Neural cell (in vitro differentiated cells): ENCODE data around the gene ITPR3.

Source experiments
- EP300 ChIP-seq: fragments of 450-650 bp; conservative IDR thresholded peaks from 2 replicates; pipeline ENCODE4 v1.6.1; 2014; ENCODE audit warnings: antibody characterized with exemption, mild to moderate bottlenecking, moderate library complexity; ENCODE audit not compliant: poor library complexity, severe bottlenecking
- EZH2 ChIP-seq: fragments of 200-600, 300-800 bp; shearing (Covaris generic), sonication (generic); IDR thresholded peaks from 2 replicates; pipeline ENCODE4 v1.6.1; 2014; ENCODE audit warnings: antibody characterized with exemption, low read length, borderline replicate concordance, mild to moderate bottlenecking; ENCODE audit not compliant: insufficient read depth, poor library complexity, severe bottlenecking
- POLR2AphosphoS5 ChIP-seq: IDR thresholded peaks from 2 replicates; pipeline ENCODE4 v1.6.1; 2012
- RAD21 ChIP-seq: fragments of 450-650 bp; conservative IDR thresholded peaks from 2 replicates; pipeline ENCODE4 v1.6.1; 2014; ENCODE audit warnings: antibody characterized with exemption, mild to moderate bottlenecking, moderate library complexity
- REST ChIP-seq: IDR thresholded peaks from 2 replicates; pipeline ENCODE4 v1.6.1; 2012; ENCODE audit warnings: borderline replicate concordance
- TF ChIP-seq, protein P1 (sequence below): fragments of 450-650 bp; IDR thresholded peaks from 2 replicates; pipeline ENCODE4 v1.5.1; 2014; ENCODE audit warnings: antibody characterized with exemption, mild to moderate bottlenecking, moderate library complexity; ENCODE audit not compliant: poor library complexity, severe bottlenecking

- TF ChIP-seq, protein P1, sequence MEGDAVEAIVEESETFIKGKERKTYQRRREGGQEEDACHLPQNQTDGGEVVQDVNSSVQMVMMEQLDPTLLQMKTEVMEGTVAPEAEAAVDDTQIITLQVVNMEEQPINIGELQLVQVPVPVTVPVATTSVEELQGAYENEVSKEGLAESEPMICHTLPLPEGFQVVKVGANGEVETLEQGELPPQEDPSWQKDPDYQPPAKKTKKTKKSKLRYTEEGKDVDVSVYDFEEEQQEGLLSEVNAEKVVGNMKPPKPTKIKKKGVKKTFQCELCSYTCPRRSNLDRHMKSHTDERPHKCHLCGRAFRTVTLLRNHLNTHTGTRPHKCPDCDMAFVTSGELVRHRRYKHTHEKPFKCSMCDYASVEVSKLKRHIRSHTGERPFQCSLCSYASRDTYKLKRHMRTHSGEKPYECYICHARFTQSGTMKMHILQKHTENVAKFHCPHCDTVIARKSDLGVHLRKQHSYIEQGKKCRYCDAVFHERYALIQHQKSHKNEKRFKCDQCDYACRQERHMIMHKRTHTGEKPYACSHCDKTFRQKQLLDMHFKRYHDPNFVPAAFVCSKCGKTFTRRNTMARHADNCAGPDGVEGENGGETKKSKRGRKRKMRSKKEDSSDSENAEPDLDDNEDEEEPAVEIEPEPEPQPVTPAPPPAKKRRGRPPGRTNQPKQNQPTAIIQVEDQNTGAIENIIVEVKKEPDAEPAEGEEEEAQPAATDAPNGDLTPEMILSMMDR: no peak
- no peak for TF ChIP-seq POLR2AphosphoS5
- no peak for TF ChIP-seq RAD21
- TF ChIP-seq REST: no peak
- no peak for TF ChIP-seq EP300
- TF ChIP-seq EZH2: no peak
Measured at GRCh38 chr6:33745548-33745947, 124.4 kb downstream of the ITPR3 start.
